HL-60/S4 treated with phorbol 12-myristate 13-acetate at 8.2 ng/mL for 4 days and 3 days (cell line): ENCODE measurements around the gene S100A9.

Experiments
- in situ Hi-C: fragments of 300-500 bp; cut with MboI; formaldehyde crosslinking; loops from 2 replicates; pipeline ENCODE4 v1.15.0; 2022; ENCODE audit warnings: low sequenced_read_pairs

Gene S100A9

DNA sequence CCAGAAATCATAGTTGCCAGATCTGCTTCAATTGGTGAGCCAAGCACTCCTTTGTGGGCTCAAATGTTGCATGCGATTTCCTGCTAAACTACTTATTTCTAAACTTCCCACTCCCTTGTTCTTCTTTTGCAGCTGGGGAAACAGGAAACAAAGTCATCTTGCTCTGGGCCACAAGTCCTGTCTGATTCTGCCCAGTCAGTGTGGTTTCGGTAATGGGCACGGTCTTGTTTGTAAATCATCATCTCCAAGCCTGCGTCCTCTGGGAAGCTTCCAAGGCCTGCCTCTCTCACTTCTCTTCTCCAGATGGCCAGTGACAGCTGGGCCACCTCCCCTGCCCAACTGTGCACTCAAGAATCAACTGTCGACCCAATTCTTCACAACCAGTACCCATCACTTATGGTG is 28.8 kb downstream of the S100A9 start:
- in situ Hi-C loops = no loop called here

DNA sequence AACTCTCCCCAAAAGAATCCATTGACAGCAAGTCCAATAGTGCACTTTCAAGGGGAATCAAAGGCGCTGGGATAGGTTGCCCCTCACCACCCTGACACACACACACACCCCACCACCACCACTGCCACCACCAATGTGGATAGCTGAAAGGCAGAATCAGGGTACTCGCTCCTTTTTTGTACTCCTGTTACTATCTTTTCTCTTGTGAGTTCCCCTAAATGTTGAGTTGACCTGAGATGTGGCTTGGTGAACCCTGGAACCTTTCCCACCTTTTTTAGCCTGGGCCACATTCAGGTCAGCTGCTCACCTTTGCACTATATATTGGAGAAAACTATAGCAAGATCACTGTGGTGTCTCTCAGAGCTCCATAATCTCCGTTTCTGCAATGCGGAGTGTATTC is 29.3 kb downstream of the S100A9 start:
- in situ Hi-C loops = no loop called here

- in situ Hi-C loops = no loop called here
Measured at GRCh38 chr1:153387785-153388184, 30.1 kb downstream of the S100A9 start.

DNA sequence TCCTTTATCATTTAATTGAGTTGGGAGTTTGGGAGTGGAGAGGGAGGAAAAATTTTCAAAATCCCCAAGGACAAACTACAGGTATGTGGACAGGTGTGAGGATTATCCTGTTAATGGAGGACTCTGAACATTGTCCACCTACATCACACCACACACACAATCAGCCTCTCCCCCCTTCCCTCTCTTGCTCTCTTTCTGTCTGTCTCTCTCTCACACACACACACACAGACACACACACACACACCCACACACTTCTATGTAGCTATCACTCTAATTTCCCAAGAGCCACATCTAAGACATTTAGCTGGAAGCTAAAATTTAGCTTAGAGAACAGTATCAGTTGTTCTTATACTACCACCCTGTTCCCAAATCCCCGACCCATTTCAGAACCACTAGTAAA is 31.7 kb downstream of the S100A9 start:
- in situ Hi-C loops = no loop called here

DNA sequence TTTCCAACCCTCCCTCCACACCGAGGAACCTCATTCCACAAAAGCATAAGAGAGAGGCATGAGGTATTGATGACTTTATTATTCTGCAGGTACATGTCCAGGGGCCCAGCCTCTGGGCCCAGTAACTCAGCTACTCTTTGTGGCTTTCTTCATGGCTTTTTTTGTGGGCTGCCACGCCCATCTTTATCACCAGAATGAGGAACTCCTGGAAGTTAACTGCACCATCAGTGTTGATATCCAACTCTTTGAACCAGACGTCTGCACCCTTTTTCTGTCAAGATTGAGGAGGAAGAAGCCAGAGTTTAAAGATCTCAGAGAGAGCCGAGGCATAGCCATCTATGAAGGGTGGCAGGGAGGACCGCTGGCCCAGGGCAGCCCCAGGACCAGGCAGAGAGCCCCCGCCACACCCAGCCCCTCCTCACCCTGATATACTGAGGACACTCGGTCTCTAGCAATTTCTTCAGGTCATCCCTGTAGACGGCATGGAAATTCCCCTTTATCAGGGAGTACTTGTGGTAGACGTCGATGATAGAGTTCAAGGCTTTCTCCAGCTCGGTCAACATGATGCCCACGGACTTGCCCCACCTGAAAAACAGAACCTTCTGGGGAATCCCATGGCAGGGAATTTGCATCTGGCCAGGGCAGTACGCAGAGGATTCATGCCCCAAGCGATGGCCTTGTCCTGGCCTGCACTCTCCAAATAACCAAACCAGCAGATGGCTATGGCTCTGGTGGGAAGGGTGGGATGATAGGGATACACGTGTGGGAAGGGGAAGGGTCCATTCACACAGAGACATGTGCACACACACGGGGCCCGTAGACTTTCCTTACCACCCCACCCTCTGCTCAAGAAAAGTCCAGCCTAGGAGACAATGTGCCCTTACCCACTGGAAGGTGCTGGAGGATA is 32.6 kb downstream of the S100A9 start:
- in situ Hi-C loops = no loop called here

DNA sequence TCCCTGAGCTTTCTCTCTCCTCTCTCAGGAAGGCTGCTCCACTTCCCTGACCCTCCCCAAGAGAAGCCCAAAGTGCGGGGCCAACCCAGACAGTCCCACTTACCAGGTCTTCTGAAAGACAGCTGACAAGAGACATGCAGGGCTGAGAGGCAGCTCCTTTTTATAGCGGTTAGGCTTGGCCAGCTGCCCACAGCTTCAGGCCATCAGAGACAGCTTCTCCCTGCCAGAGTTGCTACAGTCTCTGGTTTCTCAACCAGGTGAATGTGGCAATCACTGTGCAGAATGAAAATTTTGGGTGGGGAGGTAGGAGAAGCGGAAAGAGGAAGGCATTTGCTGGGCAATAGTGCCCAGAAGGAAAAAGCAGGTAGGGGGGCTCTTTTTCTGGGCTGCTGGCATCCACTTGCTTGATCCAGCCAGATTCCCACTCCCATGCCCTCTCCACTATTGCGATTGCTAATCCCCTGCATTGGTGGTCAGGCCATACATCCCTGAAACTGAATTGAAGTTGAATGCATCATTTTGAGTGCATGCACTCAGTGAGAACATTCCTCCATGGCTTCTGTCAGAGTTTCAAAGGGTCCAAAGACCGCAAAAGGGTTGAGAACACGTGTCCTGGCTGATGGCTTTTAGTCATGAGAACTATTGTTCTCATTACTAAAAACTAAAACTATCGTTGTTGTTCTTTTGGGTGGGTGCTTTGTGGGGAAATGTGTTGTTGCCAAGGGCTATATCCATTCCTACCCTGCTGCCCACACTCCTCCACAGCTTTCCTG is 33.5 kb downstream of the S100A9 start, which contains the start of gene S100A8:
TSS of gene S100A8 (minus strand) at position 136 of the 773 bp plus-strand sequence. CDS start 538 bp downstream, outside the sequence.
- in situ Hi-C loops = no loop called here

DNA sequence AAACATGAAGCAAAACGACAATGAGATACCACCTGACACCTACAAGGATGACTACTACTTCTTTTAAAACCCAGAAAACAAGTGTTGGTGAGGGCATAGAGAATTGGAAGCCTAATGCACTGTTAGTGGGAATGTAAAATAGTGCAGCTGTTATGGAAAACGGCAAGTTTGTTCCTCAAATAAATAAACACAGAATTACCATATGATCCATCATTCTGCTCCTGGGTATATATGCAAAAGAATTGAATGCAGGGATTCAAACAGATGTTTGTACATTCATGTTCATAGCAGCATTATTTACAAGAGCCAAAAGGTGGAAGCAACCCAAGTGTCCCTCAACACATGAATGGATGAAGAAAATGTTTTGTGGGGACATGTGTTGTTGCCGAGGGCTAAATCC is 34.6 kb downstream of the S100A9 start:
- in situ Hi-C loops = no loop called here

GRCh38 chr1:153392822-153393221 is 35.2 kb downstream of the S100A9 start:
- in situ Hi-C loops = no loop called here

GRCh38 chr1:153393926-153394325 is 36.3 kb downstream of the S100A9 start:
- in situ Hi-C loops = no loop called here

DNA sequence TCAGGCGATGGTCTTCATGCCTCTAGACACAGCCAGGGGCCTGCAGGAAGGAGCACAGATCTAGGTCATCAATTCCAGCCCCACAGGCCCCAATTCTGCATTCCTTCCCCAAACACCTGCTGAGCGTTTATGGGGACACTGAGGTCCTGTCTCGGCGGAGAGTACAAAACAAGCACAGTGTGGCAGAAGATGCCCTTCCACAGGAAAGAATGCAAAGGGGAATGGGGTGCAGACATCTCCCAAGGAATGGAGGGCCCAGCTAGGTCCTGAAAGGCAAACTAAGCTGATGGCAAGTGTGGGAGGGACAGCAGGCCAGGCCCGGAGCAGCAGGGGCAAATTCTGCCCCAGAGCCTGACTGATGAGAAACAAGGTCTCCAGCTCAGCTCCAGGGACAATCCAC is 36.7 kb downstream of the S100A9 start:
- in situ Hi-C loops = no loop called here

- in situ Hi-C loops = no loop called here
Measured at GRCh38 chr1:153395136-153395685, 37.6 kb downstream of the S100A9 start.

DNA sequence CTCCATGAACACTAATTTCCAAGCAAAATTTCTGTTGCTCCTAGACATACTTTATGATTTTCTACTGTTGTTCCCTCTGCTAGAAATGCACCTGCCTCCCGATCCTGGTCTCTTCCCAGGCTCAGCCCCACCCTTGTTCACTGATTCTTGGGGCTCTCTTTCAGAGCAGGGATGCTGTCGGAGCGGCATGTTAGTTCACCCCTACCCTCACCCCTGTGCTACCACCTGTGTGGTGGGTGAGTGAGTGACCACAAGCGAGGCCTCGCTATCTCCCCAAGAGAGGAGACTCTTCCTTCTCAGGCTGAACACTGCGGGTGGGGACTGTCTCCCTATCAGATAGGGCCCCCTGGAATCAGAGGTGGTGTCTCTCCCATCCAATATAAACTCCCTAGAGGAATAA is 38.1 kb downstream of the S100A9 start:
- in situ Hi-C loops = no loop called here

GRCh38 chr1:153396461-153396860 is 38.8 kb downstream of the S100A9 start:
- in situ Hi-C loops = no loop called here

- in situ Hi-C loops = no loop called here
Measured at GRCh38 chr1:153397051-153397923, 39.6 kb downstream of the S100A9 start.

GRCh38 chr1:153397924-153398651 is 40.4 kb downstream of the S100A9 start:
- in situ Hi-C loops = no loop called here

GRCh38 chr1:153399401-153400055 is 41.9 kb downstream of the S100A9 start:
- in situ Hi-C loops = no loop called here

DNA sequence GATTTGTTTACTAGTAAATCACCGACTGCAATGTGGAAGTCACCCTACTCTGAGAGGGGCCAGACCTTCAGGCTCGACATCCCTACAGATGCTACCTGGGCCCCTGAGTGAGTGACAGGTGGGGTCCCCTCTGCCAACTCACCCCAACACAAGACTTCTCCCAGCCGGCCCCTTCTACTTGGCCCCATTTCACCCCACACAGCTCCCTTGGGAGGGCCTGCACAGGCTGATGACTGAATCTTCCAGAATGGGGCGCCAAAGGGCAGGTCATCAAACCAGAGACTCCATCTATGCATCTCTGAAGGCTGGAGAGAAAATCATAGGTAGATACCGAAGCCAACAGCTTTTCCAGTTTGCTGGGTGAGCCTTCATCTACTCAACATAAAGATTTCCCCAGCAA is 42.6 kb downstream of the S100A9 start:
- in situ Hi-C loops = no loop called here

- in situ Hi-C loops = no loop called here
Measured at GRCh38 chr1:153401461-153401860, 43.8 kb downstream of the S100A9 start.

- in situ Hi-C loops = no loop called here
Measured at GRCh38 chr1:153402226-153402625, 44.6 kb downstream of the S100A9 start.
